GM19043 (cell line): ENCODE results near the gene PDZK1.
"Not testable (repeated sequence)": the region's sequence is repeated elsewhere in the genome, so short reads cannot be mapped to it uniquely, and the experiment has no call there.

Experiments
- ATAC-seq: cut with Tn5 transposase; IDR thresholded peaks from one replicate; pipeline ENCODE4 v1.9.1; 2021; ENCODE audit warnings: low read depth; ENCODE audit not compliant: unreplicated experiment

Gene PDZK1

GRCh38 chr1:145665015-145665414 lies 42.2 kb downstream of the PDZK1 start:
- ATAC-seq, result not testable (repeated sequence)

- not testable (repeated sequence) for ATAC-seq
Measured at GRCh38 chr1:145662502-145662901, 44.7 kb downstream of the PDZK1 start.

- ATAC-seq, result not testable (repeated sequence)
Measured at GRCh38 chr1:145656245-145656943, 50.8 kb downstream of the PDZK1 start.

DNA sequence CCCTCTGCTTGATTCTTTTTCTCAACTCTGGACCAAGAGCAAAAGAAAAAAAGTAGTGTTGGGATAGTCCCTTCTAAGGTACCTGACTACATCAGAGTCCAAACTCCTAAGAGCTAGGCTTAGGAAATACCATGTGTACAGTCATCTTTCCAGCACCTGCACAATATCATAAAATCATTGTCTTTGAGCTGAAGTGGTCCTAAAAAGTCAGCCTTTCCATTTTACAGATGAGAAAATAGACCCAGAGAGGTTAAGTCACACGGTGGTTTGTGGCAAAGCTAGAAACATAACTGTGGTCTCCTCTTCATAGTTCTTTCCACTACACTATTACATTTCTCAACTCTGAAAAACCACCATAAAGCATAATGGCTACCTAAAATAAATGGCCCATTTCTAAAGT lies 63.2 kb downstream of the PDZK1 start:
- ATAC-seq, result not testable (repeated sequence)

DNA sequence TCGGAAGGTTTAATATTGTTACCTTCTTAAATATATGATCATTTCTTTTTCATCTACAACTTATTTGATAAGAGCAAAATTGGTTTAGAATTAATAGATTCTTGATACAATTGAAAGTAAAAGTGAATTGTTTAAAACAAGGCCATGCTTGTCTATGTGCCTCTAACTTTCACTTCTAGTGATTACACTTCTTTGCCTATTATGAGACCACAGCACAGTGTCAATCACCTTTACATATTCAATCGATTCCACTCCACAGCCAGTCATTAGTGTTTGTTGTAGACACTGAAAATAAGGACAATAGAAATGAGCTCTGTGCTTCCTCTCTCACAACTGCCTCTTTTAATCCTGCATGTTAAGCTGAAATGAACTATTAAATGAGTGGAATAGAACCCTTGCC lies 65.3 kb downstream of the PDZK1 start:
- not testable (repeated sequence) for ATAC-seq

DNA sequence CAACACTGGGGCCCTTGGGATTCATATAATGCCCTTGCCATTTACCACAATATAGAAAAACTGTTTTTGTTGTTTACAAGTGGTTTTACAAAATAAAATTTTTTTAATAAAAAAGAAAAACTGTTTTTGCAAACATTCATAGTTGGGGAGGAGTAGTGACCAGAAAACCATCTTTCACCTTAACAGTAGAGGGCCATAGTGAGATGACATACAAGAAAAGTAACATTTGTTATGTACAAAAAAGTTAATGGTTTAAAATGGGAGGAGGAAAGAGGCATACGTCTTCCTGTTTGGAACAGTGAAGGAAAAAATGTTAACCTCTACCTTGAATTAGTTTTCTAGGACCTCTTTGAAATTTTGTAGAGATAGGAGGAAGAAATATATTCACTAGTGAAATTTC lies 70.9 kb downstream of the PDZK1 start:
- not testable (repeated sequence) for ATAC-seq

DNA sequence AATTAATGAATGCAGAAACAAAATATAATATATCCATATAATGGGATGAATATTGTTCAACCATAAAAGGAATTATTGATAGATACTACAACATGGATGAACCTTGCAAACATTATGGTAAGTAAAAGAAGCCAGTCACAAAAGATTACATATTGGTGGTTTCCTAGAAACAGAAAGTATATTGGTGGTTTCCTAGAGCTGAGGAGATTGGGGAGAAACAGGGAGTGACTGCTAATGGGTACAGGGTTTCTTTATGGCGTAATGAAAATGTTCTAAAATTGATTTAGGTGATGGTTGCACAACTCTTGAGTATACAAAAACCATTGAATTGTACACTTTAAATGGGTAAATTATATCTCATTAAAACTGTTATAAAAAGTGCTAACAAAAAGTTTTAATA lies 85.0 kb downstream of the PDZK1 start:
- ATAC-seq, result not testable (repeated sequence)
